ENCODE data around the gene KRT10. TPM values are rescaled to one million over a fixed set of nuclear protein-coding genes. Genes with fewer than 3 reads are reported as not detected.

KRT10 gene
- total RNA-seq, 1 donor from 2014 or later: 40.7 TPM

- Mint-ChIP-seq H3K4me3 (no peak overlapping the region), H3K9me3 (no peaks in the 10 kb centered on the region), H3K27ac (no peak overlapping the region), H3K4me1 (no peaks in the 10 kb centered on the region), H3K36me3 (ENCODE audit: low read depth) (no peaks in the 10 kb centered on the region), H3K27me3 (peaks cover 22% of the 10 kb centered on the region)
- TF ChIP-seq CTCF (IDR thresholded peaks at IDR 0.05): no peak
- intact Hi-C loops (cut with micrococcal nuclease): loop anchor here (5.0 kb wide), 1 partner anchor 77 kb away; no protein-coding TSS in a partner anchor
- ChIA-PET POLR2A (interaction anchor here (0.5 kb wide), 1 partner anchor 353 kb away, joined by 3 read pairs; no protein-coding TSS in a partner anchor), CTCF (no interaction called here)
- DNase-seq (no peak), ATAC-seq (ENCODE audit: low read depth) (no peak)
Observed at GRCh38 chr17:40793832-40794231, 28.6 kb downstream of the KRT10 start.

GRCh38 chr17:40791787-40792436, 30.5 kb downstream of the KRT10 start:
- Mint-ChIP-seq H3K9me3 (no peaks in the 10 kb centered on the region), H3K27me3 (peaks cover 17% of the 10 kb centered on the region), H3K27ac (no peak overlapping the region), H3K36me3 (ENCODE audit: low read depth) (no peaks in the 10 kb centered on the region), H3K4me1 (no peaks in the 10 kb centered on the region), H3K4me3 (no peak overlapping the region)
- DNase-seq (no peak), ATAC-seq (ENCODE audit: low read depth) (no peak)
- ChIA-PET CTCF (interaction anchor here (0.7 to 1.4 kb wide), 6 partner anchors 76 to 231 kb away, joined by 3 to 8 read pairs (median 5); partner anchors contain the start of gene SMARCE1), POLR2A (no interaction called here)
- intact Hi-C loops (cut with micrococcal nuclease): loop anchor here (1.0 to 5.0 kb wide), 2 partner anchors 75 to 172 kb away; no protein-coding TSS in a partner anchor
- TF ChIP-seq CTCF (IDR thresholded peaks at IDR 0.05): no peak

- intact Hi-C loops (cut with micrococcal nuclease): loop anchor here (5.0 kb wide), 1 partner anchor 74 kb away; no protein-coding TSS in a partner anchor
- DNase-seq: no peak
- Mint-ChIP-seq H3K4me3 (no peak overlapping the region), H3K27ac (no peak overlapping the region), H3K9me3 (no peaks in the 10 kb centered on the region), H3K36me3 (ENCODE audit: low read depth) (no peaks in the 10 kb centered on the region), H3K27me3 (peaks cover 13% of the 10 kb centered on the region), H3K4me1 (no peaks in the 10 kb centered on the region)
- ATAC-seq (ENCODE audit: low read depth): no peak
- no peak for TF ChIP-seq CTCF (IDR thresholded peaks at IDR 0.05)
- POLR2A ChIA-PET: no interaction called here
- CTCF ChIA-PET: interaction anchor here (0.7 to 1.2 kb wide), 5 partner anchors 75 to 397 kb away, joined by 3 to 7 read pairs (median 3); no protein-coding TSS in a partner anchor
Observed at GRCh38 chr17:40791111-40791510, 31.3 kb downstream of the KRT10 start.

- H3K4me3 Mint-ChIP-seq: no peak within 1 kb of the TSS
- no peaks in the 10 kb centered on the region for H3K36me3 Mint-ChIP-seq (ENCODE audit: low read depth)
- TF ChIP-seq CTCF (IDR thresholded peaks at IDR 0.05): no peak
- peaks cover 4% of the 10 kb centered on the region for H3K4me1 Mint-ChIP-seq
- intact Hi-C loops (cut with micrococcal nuclease): no loop called here
- DNase-seq (no peak), ATAC-seq (ENCODE audit: low read depth) (no peak)
- no peak within 1 kb of the TSS for H3K27ac Mint-ChIP-seq
- no peaks in the 10 kb centered on the region for H3K9me3 Mint-ChIP-seq
- CTCF ChIA-PET: no interaction called here
- POLR2A ChIA-PET: no interaction called here
- H3K27me3 Mint-ChIP-seq: peaks cover 39% of the 10 kb centered on the region
Observed at GRCh38 chr17:40782450-40782849, 40.0 kb downstream of the KRT10 start, which contains the start of gene KRT27. KRT27 (minus strand) TSS chr17:40782550; CDS start chr17:40782493, 57 bp downstream.

GRCh38 chr17:40779181-40779909, 43.1 kb downstream of the KRT10 start:
- Mint-ChIP-seq H3K9me3 (no peaks in the 10 kb centered on the region), H3K4me3 (peak overlapping the region; percentile 66), H3K4me1 (peaks cover 4% of the 10 kb centered on the region), H3K36me3 (ENCODE audit: low read depth) (no peaks in the 10 kb centered on the region), H3K27ac (no peak overlapping the region), H3K27me3 (peaks cover 51% of the 10 kb centered on the region)
- POLR2A ChIA-PET: interaction anchor here (1.4 kb wide), 1 partner anchor 40 kb away, joined by 3 read pairs; no protein-coding TSS in a partner anchor
- no peak for DNase-seq
- peak; percentile 21 for ATAC-seq (ENCODE audit: low read depth)
- no peak for TF ChIP-seq CTCF (IDR thresholded peaks at IDR 0.05)
- intact Hi-C loops (cut with micrococcal nuclease): no loop called here
- CTCF ChIA-PET: no interaction called here
